ENCODE results near the gene PRR22.

DNA sequence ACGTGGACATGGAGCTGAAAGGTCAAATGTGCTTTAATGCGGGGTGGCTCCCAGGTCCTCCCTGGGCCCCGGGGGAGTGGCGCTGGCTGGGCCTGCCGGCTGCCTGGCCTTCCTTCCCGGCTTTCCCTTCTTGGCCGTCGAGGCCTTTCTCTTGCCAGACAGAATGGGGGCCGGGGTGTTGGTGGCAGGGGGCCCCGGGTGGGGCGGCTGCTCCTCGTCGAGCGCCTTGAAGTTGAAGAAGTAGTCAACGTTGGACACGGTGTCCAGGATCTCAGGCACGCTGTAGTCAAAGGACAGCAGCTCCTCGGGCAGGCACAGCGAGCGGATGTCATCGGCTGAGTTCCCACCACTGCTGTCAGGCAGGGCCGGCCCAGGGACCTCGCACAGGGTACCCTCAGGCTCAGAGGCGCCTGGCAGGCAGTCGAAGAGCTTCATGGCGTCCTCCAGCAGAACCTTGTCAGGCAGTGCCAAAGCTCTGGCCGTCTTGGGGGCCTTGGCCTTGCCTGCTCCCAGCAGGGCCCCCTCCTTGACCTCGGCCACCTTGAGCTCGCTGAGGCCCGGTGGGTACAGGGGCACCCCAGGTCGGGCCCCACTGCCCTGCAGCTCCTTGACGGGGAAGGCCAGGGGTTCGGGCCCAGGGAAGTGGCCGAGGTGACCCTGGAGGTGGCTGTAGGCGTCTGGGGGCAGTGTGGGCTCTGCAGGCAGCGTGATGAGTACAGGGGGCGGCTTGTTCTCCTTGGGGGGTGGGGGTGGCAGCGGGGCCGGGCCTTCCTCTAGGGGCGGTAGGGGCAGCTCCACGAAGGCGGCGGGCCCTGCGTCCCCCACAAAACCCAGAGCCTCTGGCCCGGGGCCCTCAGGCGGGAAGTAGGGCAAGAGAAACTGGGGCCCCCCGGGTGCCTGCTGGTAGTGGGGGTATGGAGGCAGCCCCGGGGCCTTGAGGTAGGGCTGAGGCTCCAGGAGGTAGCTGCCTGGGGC is 1.3 kb downstream of the PRR22 start:
- TF ChIP-seq TAF1 (IDR thresholded peaks at IDR 0.05; ENCODE audit: low read depth) (no peak), CREB1 (IDR thresholded peaks at IDR 0.05; ENCODE audit: low read depth) (no peak)

Measured in Ishikawa (cell line).